Suprapubic skin (tissue), 4 donors: ENCODE results near the gene PLAGL2.

Experiments
- EP300 ChIP-seq: sonication (generic); formaldehyde crosslinking; IDR thresholded peaks from one replicate; pipeline ENCODE4 v1.6.1; 2017; ENCODE audit warnings: antibody characterized with exemption
- POLR2AphosphoS5 ChIP-seq, 3 donors: sonication (generic); formaldehyde crosslinking; IDR thresholded peaks; one replicate each; pipeline ENCODE4 v1.6.1; 2017; ENCODE audit warnings: antibody characterized with exemption in 3 of 3
- TF ChIP-seq, protein P1 (sequence below), 2 donors: fragments of 200-600 bp in 1 of 2; fragments of 450-650 bp in 1 of 2; sonication (generic) in 1 of 2; IDR thresholded peaks; one replicate each; pipeline ENCODE4 v1.5.1; 2016 to 2019; ENCODE audit warnings: antibody characterized with exemption in 2 of 2, mild to moderate bottlenecking in 1 of 2, moderate library complexity in 1 of 2

DNA sequence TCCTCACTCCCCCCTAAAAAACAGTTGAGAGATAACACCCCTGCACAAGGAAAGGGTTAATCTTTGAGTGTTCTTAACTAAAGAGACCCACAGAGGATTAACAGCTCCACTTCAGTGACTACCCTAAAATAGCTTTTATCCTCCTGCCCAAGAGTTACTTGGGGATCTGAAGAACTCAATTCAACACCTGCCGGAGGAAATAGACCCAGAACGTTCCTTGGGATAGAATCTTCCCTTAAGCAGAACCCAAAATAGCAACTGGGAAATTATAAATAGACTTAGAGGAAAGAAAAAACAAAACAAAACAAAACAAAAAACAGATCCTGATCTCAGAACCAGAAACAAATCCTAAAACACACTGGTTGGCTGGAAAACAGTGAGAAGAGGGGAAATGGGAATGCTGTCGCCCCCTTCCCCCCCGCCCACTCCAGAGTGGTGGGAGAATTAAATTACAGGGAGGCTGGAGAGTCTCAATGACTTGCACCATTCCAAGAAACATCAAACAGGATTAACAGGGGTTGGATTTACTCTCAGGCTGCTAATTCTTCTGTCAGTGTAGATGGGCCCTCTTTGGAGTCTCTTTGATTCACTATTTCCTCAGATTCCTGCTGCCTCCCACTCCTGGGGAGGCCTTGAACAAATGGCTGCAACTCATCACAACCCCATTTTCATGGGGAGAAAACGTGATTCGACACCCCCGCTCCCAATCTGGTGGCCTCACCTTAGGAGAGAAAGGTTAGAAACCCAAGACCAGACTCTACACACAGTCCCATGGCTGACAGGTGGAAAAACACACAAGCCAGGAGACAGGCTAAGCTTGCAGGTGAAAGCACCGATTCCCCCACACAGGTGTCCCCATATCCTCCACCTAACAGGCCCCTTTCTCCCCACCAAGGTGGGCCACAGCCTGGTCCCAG lies 1.4 kb downstream of the PLAGL2 start:
- TF ChIP-seq, protein P1, sequence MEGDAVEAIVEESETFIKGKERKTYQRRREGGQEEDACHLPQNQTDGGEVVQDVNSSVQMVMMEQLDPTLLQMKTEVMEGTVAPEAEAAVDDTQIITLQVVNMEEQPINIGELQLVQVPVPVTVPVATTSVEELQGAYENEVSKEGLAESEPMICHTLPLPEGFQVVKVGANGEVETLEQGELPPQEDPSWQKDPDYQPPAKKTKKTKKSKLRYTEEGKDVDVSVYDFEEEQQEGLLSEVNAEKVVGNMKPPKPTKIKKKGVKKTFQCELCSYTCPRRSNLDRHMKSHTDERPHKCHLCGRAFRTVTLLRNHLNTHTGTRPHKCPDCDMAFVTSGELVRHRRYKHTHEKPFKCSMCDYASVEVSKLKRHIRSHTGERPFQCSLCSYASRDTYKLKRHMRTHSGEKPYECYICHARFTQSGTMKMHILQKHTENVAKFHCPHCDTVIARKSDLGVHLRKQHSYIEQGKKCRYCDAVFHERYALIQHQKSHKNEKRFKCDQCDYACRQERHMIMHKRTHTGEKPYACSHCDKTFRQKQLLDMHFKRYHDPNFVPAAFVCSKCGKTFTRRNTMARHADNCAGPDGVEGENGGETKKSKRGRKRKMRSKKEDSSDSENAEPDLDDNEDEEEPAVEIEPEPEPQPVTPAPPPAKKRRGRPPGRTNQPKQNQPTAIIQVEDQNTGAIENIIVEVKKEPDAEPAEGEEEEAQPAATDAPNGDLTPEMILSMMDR (IDR thresholded peaks at IDR 0.05): no peak
- no peak for TF ChIP-seq POLR2AphosphoS5 (IDR thresholded peaks at IDR 0.05)
- no peak for TF ChIP-seq EP300
